NCI-H748 (cell line): ENCODE results near the gene IL12RB2.

Experiments used
- DNase-seq: peaks from one replicate; lab custom pipeline; 2025; ENCODE audit not compliant: unreplicated experiment; lab: John Stamatoyannopoulos, UW

The IL12RB2 gene

GRCh38 chr1:67307251-67308060, at the start of gene IL12RB2:
TSS of gene IL12RB2 (plus strand) at chr1:67307873. CDS start at chr1:67320369, 12,496 bp downstream.
- peak; percentile 65 for DNase-seq

GRCh38 chr1:67261680-67262079, 46.0 kb upstream of the IL12RB2 start:
- no peak for DNase-seq

GRCh38 chr1:67262735-67263134, 44.9 kb upstream of the IL12RB2 start:
- no peak for DNase-seq

GRCh38 chr1:67264152-67264551, 43.5 kb upstream of the IL12RB2 start:
- no peak for DNase-seq

GRCh38 chr1:67264899-67265298, 42.8 kb upstream of the IL12RB2 start:
- no peak for DNase-seq

- no peak for DNase-seq
These were observed 38.6 kb upstream of the IL12RB2 start for GRCh38 chr1:67269061-67269460.

- DNase-seq, result no peak
These were observed 37.1 kb upstream of the IL12RB2 start for GRCh38 chr1:67270541-67270940.

- DNase-seq, result no peak
These were observed 34.1 kb upstream of the IL12RB2 start for GRCh38 chr1:67273591-67273990.

GRCh38 chr1:67274623-67275325, 32.9 kb upstream of the IL12RB2 start:
- DNase-seq, result no peak

GRCh38 chr1:67280696-67281095, 27.0 kb upstream of the IL12RB2 start:
- DNase-seq, result no peak

GRCh38 chr1:67281244-67281643, 26.4 kb upstream of the IL12RB2 start:
- DNase-seq, result no peak

- DNase-seq, result no peak
These were observed 21.7 kb upstream of the IL12RB2 start for GRCh38 chr1:67285780-67286488.

- no peak for DNase-seq
These were observed 17.4 kb upstream of the IL12RB2 start for GRCh38 chr1:67290236-67290635.

GRCh38 chr1:67294836-67295617, 12.6 kb upstream of the IL12RB2 start:
- no peak for DNase-seq

- no peak for DNase-seq
These were observed 8.9 kb upstream of the IL12RB2 start for GRCh38 chr1:67298762-67299161.

GRCh38 chr1:67299296-67299695, 8.4 kb upstream of the IL12RB2 start:
- no peak for DNase-seq

- no peak for DNase-seq
These were observed 7.1 kb upstream of the IL12RB2 start for GRCh38 chr1:67300561-67300960.

GRCh38 chr1:67304023-67304422, 3.6 kb upstream of the IL12RB2 start:
- DNase-seq, result no peak

GRCh38 chr1:67306547-67306946, 1.1 kb upstream of the IL12RB2 start:
- no peak for DNase-seq

GRCh38 chr1:67308136-67308535, 463 bp downstream of the IL12RB2 start:
- no peak for DNase-seq

- DNase-seq, result no peak
These were observed 4.9 kb downstream of the IL12RB2 start for GRCh38 chr1:67312615-67313014.
